ENCODE results near the gene FAM219B. TPM values are rescaled to one million over a fixed set of nuclear protein-coding genes. Genes with fewer than 3 reads are reported as not detected.

FAM219B gene
- total RNA-seq, 1 experiment from 2014 or later = 41.8 TPM

- H3K36me3 ChIP-seq (ENCODE audit: low read depth) = no peaks in the 10 kb centered on the region
- BruUV-seq (replicated peaks) = no TSS peak
- H3K27me3 ChIP-seq (ENCODE audit: insufficient read depth, low read depth) = no peaks in the 10 kb centered on the region
- H3K4me1 ChIP-seq (replicated peaks; ENCODE audit: insufficient read depth) = peaks cover 29% of the 10 kb centered on the region
- H3K27ac ChIP-seq = no peak overlapping the region
- no peak overlapping the region for H3K4me3 ChIP-seq
- no peak for TF ChIP-seq EZH2 (IDR thresholded peaks at IDR 0.05; ENCODE audit: low read depth)
- TF ChIP-seq CTCF (conservative IDR thresholded peaks at IDR 0.05) = no peak
- no peaks in the 10 kb centered on the region for H3K9me3 ChIP-seq (ENCODE audit: insufficient read depth, low read depth)
- H2AFZ ChIP-seq = no peak overlapping the region
- no peaks in the 10 kb centered on the region for H3K9me2 ChIP-seq (ENCODE audit: insufficient read depth)
- ChIA-PET CTCF (interaction anchor here (1.6 kb wide), 1 partner anchor 10 kb away, joined by 11 read pairs; no protein-coding TSS in a partner anchor), POLR2A (ENCODE audit: unreplicated experiment) (no interaction called here)
- intact Hi-C loops (cut with micrococcal nuclease; ENCODE audit: unreplicated experiment) = no loop called here
- peaks cover 14% of the 10 kb centered on the region for H3K79me2 ChIP-seq (ENCODE audit: low read depth)
- no peaks in the 10 kb centered on the region; the same call in 1 of the 2 replicates for H3F3A ChIP-seq (ENCODE audit: insufficient read depth, low read depth)
- H3K4me2 ChIP-seq = 0 out of 2 replicates have a peak overlapping the region, but pooled peaks have one; percentile 97
- no peaks in the 10 kb centered on the region for H4K20me1 ChIP-seq (ENCODE audit: insufficient read depth)
- DNase-seq = no peak
Observed at GRCh38 chr15:74891469-74891868, 15.2 kb downstream of the FAM219B start.

DNA sequence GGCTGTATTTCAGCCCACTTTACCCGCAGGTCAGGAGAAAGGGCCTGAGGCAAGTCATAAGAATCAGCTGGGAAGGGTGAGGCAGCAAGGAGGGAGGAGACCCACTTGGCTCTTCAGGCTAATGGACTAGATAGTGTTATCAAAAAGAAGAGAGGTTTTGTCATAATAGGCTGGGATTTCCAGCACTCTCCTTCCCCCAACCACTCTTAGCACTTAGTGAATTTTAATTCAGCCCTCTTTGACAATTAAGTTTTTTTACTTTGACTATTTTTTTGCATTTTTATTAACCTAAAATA is 16.0 kb downstream of the FAM219B start:
- Histone ChIP-seq H3K4me2 (peak overlapping the region; percentile 97), H3K36me3 (ENCODE audit: low read depth) (no peaks in the 10 kb centered on the region), H3K9me2 (ENCODE audit: insufficient read depth) (no peaks in the 10 kb centered on the region), H3K4me1 (replicated peaks; ENCODE audit: insufficient read depth) (peaks cover 29% of the 10 kb centered on the region), H3K79me2 (ENCODE audit: low read depth) (peaks cover 14% of the 10 kb centered on the region), H3K27me3 (ENCODE audit: insufficient read depth, low read depth) (no peaks in the 10 kb centered on the region), H3K27ac (no peak overlapping the region), H4K20me1 (ENCODE audit: insufficient read depth) (no peaks in the 10 kb centered on the region), H3K4me3 (peak overlapping the region; percentile 70), H2AFZ (peak overlapping the region; percentile 78), H3K9me3 (ENCODE audit: insufficient read depth, low read depth) (no peaks in the 10 kb centered on the region), H3F3A (ENCODE audit: insufficient read depth, low read depth) (no peaks in the 10 kb centered on the region; the same call in 1 of the 2 replicates)
- POLR2A ChIA-PET (ENCODE audit: unreplicated experiment) = interaction anchor here (0.6 kb wide), 1 partner anchor 27 kb away, joined by 4 read pairs; no protein-coding TSS in a partner anchor
- TF ChIP-seq EZH2 (IDR thresholded peaks at IDR 0.05; ENCODE audit: low read depth) (no peak), CTCF (conservative IDR thresholded peaks at IDR 0.05) (no peak)
- intact Hi-C loops (cut with micrococcal nuclease; ENCODE audit: unreplicated experiment) = no loop called here
- DNase-seq = no peak
- CTCF ChIA-PET = interaction anchor here (0.6 kb wide), 1 partner anchor 17 kb away, joined by 3 read pairs; the partner anchor contains the start of gene SCAMP2
- no TSS peak for BruUV-seq (replicated peaks)

GRCh38 chr15:74889883-74890664 is 16.6 kb downstream of the FAM219B start, which contains the start of gene MPI:
Gene MPI (plus strand): TSS chr15:74890042. CDS start chr15:74890074, 32 bp downstream.
- H3K4me2 ChIP-seq = peak within 1 kb of the TSS; percentile 97
- no peaks in the 10 kb centered on the region for H3K9me3 ChIP-seq (ENCODE audit: insufficient read depth, low read depth)
- peak within 1 kb of the TSS; percentile 78 for H2AFZ ChIP-seq
- peak within 1 kb of the TSS; percentile 70 for H3K4me3 ChIP-seq
- intact Hi-C loops (cut with micrococcal nuclease; ENCODE audit: unreplicated experiment) = no loop called here
- H3K27ac ChIP-seq = no peak within 1 kb of the TSS
- TF ChIP-seq CTCF (conservative IDR thresholded peaks at IDR 0.05) (no peak), EZH2 (IDR thresholded peaks at IDR 0.05; ENCODE audit: low read depth) (no peak)
- H3K4me1 ChIP-seq (replicated peaks; ENCODE audit: insufficient read depth) = peaks cover 33% of the 10 kb centered on the region
- POLR2A ChIA-PET (ENCODE audit: unreplicated experiment) = interaction anchor here (0.6 kb wide), 1 partner anchor 26 kb away, joined by 4 read pairs; no protein-coding TSS in a partner anchor
- CTCF ChIA-PET = interaction anchor here (0.6 to 1.3 kb wide), 2 partner anchors 14 to 17 kb away, joined by 3 to 5 read pairs; partner anchors contain the start of gene SCAMP2
- H3F3A ChIP-seq (ENCODE audit: insufficient read depth, low read depth) = no peaks in the 10 kb centered on the region; the same call in 1 of the 2 replicates
- no peaks in the 10 kb centered on the region for H3K27me3 ChIP-seq (ENCODE audit: insufficient read depth, low read depth)
- no peaks in the 10 kb centered on the region for H3K9me2 ChIP-seq (ENCODE audit: insufficient read depth)
- DNase-seq = peak; percentile 63 to 77
- no peaks in the 10 kb centered on the region for H3K36me3 ChIP-seq (ENCODE audit: low read depth)
- BruUV-seq (replicated peaks) = TSS peak; percentile 67
- peaks cover 14% of the 10 kb centered on the region for H3K79me2 ChIP-seq (ENCODE audit: low read depth)
- no peaks in the 10 kb centered on the region for H4K20me1 ChIP-seq (ENCODE audit: insufficient read depth)
